ENCODE measurements around the gene RNPEPL1. TPM values are rescaled to one million over a fixed set of nuclear protein-coding genes. Genes with fewer than 3 reads are reported as not detected.
"Not testable (repeated sequence)": the region's sequence is repeated elsewhere in the genome, so short reads cannot be mapped to it uniquely, and the experiment has no call there.

The RNPEPL1 gene
- total RNA-seq, 1 donor from 2014 or later, result 89.5 TPM

- intact Hi-C loops (cut with DNase I), result no loop called here
- peak; percentile 35 for DNase-seq
- ATAC-seq (ENCODE audit: poor library complexity), result no peak
Observed at GRCh38 chr2:240561325-240561971, 6.8 kb upstream of the RNPEPL1 start.

DNA sequence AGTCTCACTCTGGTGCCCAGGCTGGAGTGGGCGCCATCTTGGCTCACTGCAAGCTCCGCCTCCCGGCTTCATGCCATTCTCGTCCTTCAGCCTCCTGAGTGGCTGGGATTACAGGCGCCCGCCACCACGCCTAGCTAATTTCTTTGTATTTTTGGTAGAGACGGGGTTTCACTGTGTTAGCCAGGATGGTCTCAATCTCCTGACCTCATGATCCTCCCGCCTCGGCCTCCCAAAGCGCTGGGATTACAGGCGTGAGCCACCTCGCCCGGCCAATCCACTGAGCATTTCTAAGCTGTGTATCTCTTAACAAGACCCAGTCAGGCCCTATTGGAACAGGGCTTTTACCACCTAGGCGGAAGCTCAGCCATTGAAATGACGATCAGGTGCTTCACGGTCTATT is 5.1 kb upstream of the RNPEPL1 start:
- intact Hi-C loops (cut with DNase I); DNase-seq; ATAC-seq (ENCODE audit: poor library complexity): not testable (repeated sequence)

DNA sequence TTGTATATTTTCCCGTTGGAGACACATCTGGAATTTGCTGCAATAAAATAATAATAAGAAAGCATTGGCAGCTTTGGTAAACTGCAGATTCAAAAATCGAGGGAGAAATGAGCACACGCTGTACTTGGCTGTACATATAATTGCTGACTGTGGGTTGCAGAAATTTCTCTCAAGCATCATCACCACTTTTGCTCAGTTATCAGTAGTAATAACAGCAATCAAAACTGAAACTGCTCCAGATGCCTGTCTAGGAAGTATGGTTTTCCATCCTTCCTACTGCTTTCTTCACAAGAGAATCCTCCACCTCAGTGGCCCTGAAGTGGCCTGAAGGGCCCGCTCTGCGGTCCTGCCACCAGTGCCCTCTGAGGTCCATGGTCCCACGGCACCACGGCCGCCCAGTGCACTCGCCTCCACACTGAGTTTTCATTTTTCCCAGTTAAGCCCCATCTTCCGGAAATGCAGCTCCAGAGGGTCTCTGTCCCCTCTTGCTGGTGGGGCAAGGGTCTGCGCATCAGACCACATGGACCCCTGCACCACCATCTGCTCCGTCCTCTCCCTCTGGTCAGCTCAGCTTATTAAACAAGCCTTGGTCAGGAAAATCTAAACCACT is 4.2 kb upstream of the RNPEPL1 start:
- intact Hi-C loops (cut with DNase I), result no loop called here
- no peak for ATAC-seq (ENCODE audit: poor library complexity)
- peak; percentile 23 for DNase-seq

GRCh38 chr2:240564561-240565332 is 3.5 kb upstream of the RNPEPL1 start:
- ATAC-seq (ENCODE audit: poor library complexity) (no peak), DNase-seq (peak; percentile 21)
- intact Hi-C loops (cut with DNase I), result no loop called here

DNA sequence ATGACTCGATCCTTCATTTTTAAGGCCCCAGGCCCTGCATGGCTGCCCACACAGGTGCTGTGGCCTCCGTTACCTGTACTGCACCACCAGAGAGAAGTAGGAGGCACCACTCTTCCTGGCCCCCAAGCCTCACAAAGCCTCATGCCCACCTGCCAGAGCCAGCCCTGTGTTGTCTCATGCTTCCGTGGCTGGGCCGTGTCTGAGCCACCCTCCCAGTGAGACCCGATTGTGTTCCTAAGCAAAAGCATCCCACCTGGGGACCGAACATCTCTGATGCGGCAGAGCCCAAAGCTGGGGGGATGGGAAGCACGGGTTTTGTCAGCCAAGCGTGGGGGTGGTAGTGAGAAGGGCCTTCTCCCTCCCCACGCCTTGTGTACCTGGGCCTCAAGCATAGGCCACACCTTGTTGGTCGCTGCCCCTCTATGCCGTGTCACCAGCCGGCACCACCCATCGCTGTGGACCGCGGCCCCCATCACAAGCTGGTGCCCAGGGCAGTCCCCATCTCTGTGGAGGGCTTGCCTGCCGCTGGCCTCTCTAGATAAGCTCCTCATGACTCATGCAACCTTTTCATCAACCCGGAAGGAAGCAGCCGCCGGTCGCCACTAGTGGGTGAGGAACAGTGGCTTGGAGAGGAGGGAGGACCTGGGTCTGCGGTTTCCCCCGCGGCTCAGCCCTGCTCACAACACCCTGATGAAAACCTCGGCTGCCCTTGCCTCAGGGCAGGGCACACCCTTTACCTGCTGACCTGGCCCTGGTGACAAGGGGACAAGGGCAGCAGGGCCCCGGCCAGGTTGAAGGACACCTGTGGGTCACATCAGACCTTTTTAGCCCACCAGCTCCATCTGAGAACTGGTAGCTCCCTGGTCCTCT is 2.7 kb upstream of the RNPEPL1 start:
- DNase-seq (peak; percentile 91), ATAC-seq (ENCODE audit: poor library complexity) (peak; percentile 28)
- intact Hi-C loops (cut with DNase I), result no loop called here

DNA sequence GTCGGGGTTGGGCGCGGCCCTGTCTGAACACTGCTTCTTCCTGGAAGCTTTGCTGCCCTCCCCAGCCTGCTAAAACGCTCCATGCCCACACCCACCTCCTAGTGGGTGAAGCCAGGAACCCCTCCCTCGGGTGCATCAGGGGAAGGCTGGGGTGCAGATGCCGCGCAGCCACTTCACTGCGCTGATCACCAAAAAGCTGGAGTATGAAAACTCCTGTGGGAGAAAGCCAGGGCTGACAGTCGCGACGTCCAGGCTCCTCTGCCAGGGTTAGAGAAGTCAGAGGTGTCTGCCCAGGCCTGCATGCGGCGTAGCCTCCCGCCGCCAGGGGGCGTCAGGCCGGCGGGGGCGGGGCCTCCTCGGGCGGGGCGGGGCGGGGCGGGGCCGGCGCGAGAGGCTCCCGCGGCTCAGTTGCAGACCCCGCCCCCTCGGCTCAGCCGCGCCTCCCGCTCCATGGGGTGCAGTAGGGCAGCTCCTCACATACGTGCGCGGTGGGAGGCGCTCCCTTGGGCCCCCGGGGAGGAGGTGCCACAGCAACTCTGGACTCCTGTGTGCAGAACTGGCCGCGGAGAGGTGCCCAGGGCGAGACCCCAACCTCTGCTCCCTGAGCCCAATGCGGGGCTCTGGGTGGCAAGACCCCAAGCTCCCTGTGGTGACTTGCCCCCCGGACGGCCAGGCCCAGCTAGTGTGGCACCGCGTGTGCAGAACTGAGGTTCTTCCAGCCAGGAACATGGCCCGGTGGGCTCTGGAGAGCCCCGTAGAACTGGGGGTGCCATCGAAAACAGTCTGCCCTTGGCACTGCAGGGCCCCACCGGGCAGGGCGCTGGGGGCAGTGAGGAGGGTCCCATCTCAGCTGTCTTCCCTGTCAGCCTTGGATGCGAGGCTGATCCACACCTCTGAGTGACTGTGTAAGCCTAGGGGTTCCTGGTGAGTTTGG is 1.8 kb upstream of the RNPEPL1 start:
- ATAC-seq (ENCODE audit: poor library complexity), result peak; percentile 85
- intact Hi-C loops (cut with DNase I), result no loop called here
- peak; percentile 97 for DNase-seq

DNA sequence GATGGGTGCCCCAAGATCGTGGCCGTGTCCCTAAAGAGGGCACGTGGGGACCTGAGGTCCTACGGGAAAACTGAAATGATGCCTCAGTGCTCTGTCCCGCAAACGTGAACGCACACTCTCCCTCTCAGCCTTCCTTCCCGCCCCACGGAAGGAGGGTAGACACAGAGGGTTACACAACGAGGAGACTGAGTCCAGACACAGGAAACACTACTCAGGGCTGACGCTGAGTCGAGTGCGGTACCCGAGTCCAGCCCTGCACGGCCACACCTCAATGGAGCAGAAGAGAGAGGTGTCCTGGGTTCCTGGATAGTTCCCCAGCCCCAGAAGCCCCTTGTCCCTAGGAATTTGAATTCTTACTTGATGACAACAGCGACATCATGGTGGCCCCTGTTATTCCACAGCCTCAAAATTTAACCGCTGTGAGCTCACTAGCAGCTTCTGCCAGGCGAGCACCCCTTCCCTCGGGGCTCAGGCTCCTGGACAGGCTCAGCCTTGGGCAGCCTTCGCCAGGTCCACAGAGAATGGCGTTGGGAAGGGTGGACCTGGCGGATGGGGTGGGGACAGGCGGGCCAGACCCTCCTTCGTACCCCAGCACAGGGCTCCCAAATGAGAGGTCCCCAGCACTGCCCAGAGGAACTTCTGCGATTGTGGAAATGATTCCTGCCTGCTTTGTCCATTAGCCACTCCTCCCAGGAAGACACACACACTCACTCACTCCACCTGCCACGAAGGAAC is 980 bp upstream of the RNPEPL1 start:
- ATAC-seq (ENCODE audit: poor library complexity), result no peak
- intact Hi-C loops (cut with DNase I), result no loop called here
- peak; percentile 44 for DNase-seq

- DNase-seq (peak; percentile 83), ATAC-seq (ENCODE audit: poor library complexity) (peak; percentile 35)
- intact Hi-C loops (cut with DNase I), result no loop called here
Observed at GRCh38 chr2:240568678-240569522, 616 bp downstream of the RNPEPL1 start.

DNA sequence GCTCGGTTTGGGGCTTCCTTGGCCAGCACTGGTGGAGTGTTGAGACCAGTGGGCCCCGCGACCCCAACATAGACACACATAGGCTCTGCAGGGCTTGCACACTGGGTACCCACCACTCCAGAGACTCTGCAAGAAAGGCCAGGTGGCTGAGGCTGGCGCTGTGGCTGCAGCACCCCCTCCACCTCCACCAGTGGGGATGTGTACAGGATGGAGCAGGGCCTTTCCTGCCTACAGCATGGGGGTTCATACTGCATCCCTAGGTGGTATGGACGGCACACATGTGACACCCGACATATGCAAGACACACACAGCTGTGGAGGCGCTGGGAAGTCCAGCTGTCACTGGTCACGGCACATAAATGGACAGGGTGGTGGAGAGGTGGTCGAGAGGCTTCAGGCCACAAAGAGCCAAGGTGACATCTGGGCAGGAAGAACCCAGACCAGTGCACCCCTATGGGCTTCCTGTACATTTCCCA is 1.3 kb downstream of the RNPEPL1 start:
- DNase-seq, result no peak
- intact Hi-C loops (cut with DNase I), result no loop called here
- ATAC-seq (ENCODE audit: poor library complexity), result no peak

- no peak for ATAC-seq (ENCODE audit: poor library complexity)
- intact Hi-C loops (cut with DNase I), result no loop called here
Observed at GRCh38 chr2:240569998-240570530, 1.8 kb downstream of the RNPEPL1 start.

GRCh38 chr2:240570531-240571313 is 2.4 kb downstream of the RNPEPL1 start:
- intact Hi-C loops (cut with DNase I), result no loop called here
- ATAC-seq (ENCODE audit: poor library complexity), result no peak

More at GRCh38 chr2:240569998-240570530, 1.8 kb downstream of the RNPEPL1 start:
- DNase-seq, result peak; percentile 33

GRCh38 chr2:240571314-240571973 is 3.2 kb downstream of the RNPEPL1 start:
- no peak for ATAC-seq (ENCODE audit: poor library complexity)
- intact Hi-C loops (cut with DNase I), result no loop called here

More at GRCh38 chr2:240570531-240571313, 2.4 kb downstream of the RNPEPL1 start:
- peak; percentile 37 for DNase-seq

DNA sequence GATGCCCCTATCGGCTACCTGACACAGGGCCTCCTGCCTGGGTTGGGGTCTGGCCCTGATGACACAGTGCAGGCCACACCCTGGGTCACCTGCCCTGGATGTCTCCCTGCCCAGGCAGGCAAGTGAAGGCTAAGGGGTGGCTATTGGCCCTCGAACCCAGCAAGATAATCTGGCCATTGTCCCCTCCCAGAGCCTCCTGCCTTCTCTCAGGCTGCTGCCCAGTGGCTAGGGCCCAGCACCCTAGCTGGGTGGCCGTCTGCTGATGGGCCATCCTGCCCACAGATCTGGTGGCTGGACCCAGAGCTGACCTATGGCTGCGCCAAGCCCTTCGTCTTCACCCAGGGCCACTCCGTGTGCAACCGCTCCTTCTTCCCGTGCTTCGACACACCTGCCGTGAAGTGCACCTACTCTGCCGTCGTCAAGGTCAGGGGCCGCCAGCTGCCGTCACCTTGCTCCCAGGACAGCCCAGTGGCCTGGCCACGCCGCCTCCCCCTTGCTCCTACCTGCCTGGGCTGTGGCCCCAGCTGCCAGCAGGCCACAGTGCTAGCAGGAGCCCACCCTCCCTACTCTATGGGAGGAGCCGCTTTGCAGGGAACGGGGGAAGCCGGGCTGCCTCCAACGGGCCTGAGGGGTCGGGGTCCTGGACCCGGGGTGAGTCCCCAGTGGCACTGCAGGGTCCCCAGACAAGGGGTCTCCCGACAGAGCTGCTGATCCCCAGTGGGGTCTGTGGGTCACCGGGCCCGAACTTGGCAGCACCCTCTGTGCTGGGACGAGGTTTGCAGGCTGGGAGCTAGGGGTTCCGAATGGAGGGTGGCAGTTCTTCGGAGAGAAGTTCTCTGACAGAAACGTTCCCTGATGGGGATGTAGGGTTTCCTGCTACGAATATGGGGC is 4.1 kb downstream of the RNPEPL1 start:
- intact Hi-C loops (cut with DNase I), result no loop called here
- DNase-seq (peak; percentile 33), ATAC-seq (ENCODE audit: poor library complexity) (no peak)

More at GRCh38 chr2:240571314-240571973, 3.2 kb downstream of the RNPEPL1 start:
- peak; percentile 31 for DNase-seq

DNA sequence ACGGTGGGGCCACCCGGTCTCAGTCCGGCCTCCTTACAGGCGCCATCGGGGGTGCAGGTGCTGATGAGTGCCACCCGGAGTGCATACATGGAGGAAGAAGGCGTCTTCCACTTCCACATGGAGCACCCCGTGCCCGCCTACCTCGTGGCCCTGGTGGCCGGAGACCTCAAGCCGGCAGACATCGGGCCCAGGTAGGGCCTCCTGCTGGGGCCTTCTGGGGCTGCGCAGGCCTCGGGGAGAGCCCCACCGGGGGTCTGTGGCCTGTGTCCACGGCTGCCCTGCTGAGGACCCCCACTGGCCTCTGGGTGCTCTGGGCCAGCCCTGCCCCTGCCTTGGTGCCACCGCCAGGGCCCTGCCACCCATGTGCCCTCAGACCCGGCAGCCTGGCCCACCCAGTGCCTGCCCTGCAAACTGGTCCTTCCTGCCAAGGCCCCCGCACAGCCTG is 4.8 kb downstream of the RNPEPL1 start:
- ATAC-seq (ENCODE audit: poor library complexity), result no peak
- intact Hi-C loops (cut with DNase I), result no loop called here
- peak; percentile 44 for DNase-seq
